Ectodermal cell (in vitro differentiated cells): ENCODE data around the gene PROSER1.
"Not testable (repeated sequence)": the region's sequence is repeated elsewhere in the genome, so short reads cannot be mapped to it uniquely, and the experiment has no call there.

ENCODE experiments used
- H3K27ac ChIP-seq: 2 replicates; pipeline ENCODE4 v1.7.0; 2013; ENCODE audit warnings: mild to moderate bottlenecking, low read depth, low read length; ENCODE audit not compliant: insufficient read depth, poor library complexity, severe bottlenecking
- H3K27me3 ChIP-seq: 2 replicates; pipeline ENCODE4 v1.7.0; 2013; ENCODE audit warnings: mild to moderate bottlenecking, low read length; ENCODE audit not compliant: insufficient read depth, control insufficient read depth, poor library complexity, severe bottlenecking
- H3K36me3 ChIP-seq: one replicate; pipeline ENCODE4 v1.7.0; 2013; ENCODE audit warnings: low read length; ENCODE audit not compliant: control insufficient read depth, insufficient read depth
- H3K4me1 ChIP-seq: one replicate; pipeline ENCODE4 v1.7.0; 2013; ENCODE audit warnings: low read length; ENCODE audit not compliant: control insufficient read depth, insufficient read depth
- H3K4me3 ChIP-seq: 2 replicates; pipeline ENCODE4 v1.7.0; 2013; ENCODE audit warnings: low read depth, low read length, control low read depth; ENCODE audit not compliant: insufficient read depth
- H3K9me3 ChIP-seq: 2 replicates; pipeline ENCODE4 v1.7.0; 2013; ENCODE audit warnings: mild to moderate bottlenecking, low read length, moderate library complexity; ENCODE audit not compliant: control insufficient read depth
- WGBS, 2 experiments: methylation state at CpG; one replicate each; pipeline ENCODE4 v1.1.7; 2013; ENCODE audit warnings: missing lambda C conversion rate in 2 of 2; 5-methylcytosine and 5-hydroxymethylcytosine counted together

Gene PROSER1

DNA sequence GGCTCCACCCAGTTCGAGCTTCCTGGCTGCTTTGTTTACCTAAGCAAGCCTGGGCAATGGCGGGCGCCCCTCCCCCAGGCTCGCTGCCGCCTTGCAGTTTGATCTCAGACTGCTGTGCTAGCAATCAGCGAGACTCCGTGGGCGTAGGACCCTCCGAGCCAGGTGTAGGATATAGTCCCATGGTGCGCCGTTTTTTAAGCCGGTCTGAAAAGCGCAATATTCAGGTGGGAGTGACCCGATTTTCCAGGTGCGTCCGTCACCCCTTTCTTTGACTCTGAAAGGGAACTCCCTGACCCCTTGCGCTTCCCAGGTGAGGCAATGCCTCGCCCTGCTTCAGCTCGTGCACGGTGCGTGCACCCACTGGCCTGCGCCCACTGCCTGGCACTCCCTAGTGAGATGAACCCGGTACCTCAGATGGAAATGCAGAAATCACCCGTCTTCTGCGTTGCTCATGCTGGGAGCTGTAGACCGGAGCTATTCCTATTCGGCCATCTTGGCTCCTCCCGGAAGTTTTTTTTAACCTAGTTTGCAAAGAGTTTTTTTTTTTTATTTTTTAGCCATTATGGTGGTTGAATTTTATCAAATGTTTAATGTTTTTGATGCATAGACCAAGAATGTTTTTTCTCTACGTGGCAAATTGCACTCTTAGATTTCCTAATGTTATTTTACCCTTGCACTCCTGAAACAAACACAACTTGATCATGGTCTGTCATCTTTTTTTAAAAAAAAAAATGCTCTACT, 31.3 kb downstream of the PROSER1 start:
- 79 to 86% methylated on average over 24 to 28 of the region's 29 CpGs for WGBS, 2 experiments
- H3K27ac ChIP-seq, H3K27me3 ChIP-seq, H3K4me1 ChIP-seq, H3K9me3 ChIP-seq, H3K4me3 ChIP-seq: not testable (repeated sequence)
- peaks cover 14% of the 10 kb centered on the region for H3K36me3 ChIP-seq

DNA sequence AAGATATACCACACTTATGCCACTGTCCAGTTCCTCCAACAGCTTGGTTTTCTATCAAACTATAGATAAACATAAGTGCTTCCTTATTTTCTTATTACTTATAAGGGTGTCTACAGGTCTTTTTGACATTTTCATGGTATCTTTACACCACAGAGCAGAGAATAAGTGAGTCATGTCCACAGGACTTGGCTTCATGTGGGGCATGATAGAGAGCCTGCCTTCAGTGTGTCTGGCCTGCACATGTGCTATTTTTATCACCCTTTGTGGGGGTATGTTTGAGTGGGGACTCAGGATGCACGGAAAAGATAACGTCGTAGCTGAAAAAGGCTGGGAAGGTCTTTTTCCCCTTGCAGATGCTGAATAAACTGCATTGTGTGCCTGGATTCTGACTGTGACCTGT, 39.1 kb downstream of the PROSER1 start:
- Histone ChIP-seq H3K27me3 (no peaks in the 10 kb centered on the region), H3K9me3 (no peaks in the 10 kb centered on the region), H3K4me3 (no peak overlapping the region), H3K4me1 (no peaks in the 10 kb centered on the region), H3K36me3 (no peaks in the 10 kb centered on the region), H3K27ac (no peak overlapping the region)
- 97 to 99% methylated on average over 3 of the region's 3 CpGs for WGBS, 2 experiments

DNA sequence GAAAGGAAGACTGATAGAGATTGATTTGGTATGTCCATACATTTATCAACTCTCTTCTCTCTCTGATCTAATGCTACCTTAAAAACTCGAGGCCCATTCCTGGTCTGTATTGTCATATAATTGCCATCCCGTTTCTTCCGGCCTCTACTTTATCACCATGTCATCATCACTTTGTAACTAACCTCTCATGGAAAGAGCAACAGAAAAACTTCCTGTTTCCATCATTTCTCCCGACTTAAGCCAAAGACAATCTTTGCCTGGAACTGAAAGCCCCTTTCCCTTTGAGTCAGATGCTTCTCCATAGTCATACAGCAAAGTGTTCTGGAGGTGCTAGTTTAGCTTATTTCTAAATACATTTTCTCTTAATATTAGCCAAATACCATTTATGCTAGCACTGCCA, 44.5 kb downstream of the PROSER1 start:
- no peaks in the 10 kb centered on the region for H3K36me3 ChIP-seq
- H3K27ac ChIP-seq = no peak overlapping the region
- H3K4me1 ChIP-seq = peaks cover 9% of the 10 kb centered on the region
- no peak overlapping the region for H3K4me3 ChIP-seq
- WGBS, 2 experiments = 91 to 93% methylated on average over 4 of the region's 4 CpGs
- no peaks in the 10 kb centered on the region for H3K9me3 ChIP-seq
- no peaks in the 10 kb centered on the region for H3K27me3 ChIP-seq

DNA sequence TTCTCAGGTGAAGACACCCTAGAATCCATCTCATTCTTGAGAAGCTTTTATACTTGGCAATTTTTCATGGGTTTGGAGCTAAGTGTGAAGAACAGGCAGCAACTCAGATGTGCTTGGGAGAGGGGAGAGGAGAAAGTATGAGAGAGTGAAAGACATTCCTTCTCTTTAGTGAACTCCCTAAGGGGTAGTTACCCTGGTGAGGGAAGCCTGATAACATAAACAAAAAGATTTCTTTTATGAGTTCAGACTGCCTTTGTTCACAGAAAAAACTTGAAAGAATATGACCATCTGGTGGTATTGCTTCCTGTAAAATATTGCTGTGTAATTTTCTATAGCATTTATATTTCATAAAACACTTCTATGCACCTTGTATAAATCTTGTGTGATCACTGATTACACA, 47.2 kb downstream of the PROSER1 start, which contains the start of gene STOML3:
STOML3 (minus strand) TSS at position 139 of the 400 bp plus-strand sequence; CDS start at position 29, 110 bp downstream.
- peaks cover 9% of the 10 kb centered on the region for H3K4me1 ChIP-seq
- no peaks in the 10 kb centered on the region for H3K27me3 ChIP-seq
- peak within 1 kb of the TSS; percentile 77 for H3K27ac ChIP-seq
- no peak within 1 kb of the TSS for H3K4me3 ChIP-seq
- H3K9me3 ChIP-seq = no peaks in the 10 kb centered on the region
- no peaks in the 10 kb centered on the region for H3K36me3 ChIP-seq

DNA sequence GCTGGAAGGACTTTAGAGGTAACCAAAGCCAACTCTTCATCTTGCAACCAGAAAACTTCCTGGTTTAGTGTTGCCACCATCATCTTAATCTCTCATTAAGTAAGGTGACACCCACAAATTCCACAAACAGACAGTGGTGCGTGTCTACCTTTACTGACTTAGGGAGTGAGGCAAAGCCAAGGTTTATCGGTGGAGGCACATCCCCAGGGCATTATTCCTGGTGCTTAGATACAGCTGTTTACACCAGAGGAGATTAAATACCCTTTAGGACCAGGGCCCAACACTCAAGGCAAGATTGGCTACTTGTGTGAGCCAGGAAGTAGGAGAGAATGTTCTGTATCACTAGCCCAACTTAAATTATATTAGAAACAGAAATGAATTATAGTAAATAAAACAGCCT, 56.8 kb downstream of the PROSER1 start:
- Histone ChIP-seq H3K4me3 (no peak overlapping the region), H3K36me3 (no peaks in the 10 kb centered on the region), H3K27ac (no peak overlapping the region), H3K27me3 (no peaks in the 10 kb centered on the region), H3K9me3 (no peaks in the 10 kb centered on the region), H3K4me1 (peaks cover 16% of the 10 kb centered on the region)
- 79 to 81% methylated on average over 2 of the region's 2 CpGs for WGBS, 2 experiments

DNA sequence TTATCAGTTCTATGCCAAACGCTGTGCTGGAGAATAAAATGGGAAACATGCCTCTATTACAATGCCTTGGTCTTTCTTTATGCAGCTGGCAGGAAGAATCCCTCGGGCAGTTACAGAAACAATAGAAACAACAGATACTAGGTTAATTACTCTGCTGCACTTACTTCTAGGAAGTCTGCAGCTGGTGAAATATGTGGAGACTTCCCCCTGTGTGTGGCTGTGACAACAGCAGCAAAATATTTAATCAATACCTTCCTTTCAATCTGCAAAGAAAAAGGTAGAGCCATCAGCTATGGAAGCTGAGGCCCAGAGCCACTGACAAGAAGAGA, 57.2 kb downstream of the PROSER1 start:
- Histone ChIP-seq H3K4me1 (peaks cover 16% of the 10 kb centered on the region), H3K4me3 (no peak overlapping the region), H3K27me3 (no peaks in the 10 kb centered on the region), H3K36me3 (no peaks in the 10 kb centered on the region), H3K9me3 (no peaks in the 10 kb centered on the region), H3K27ac (peak overlapping the region; percentile 4)
- WGBS, 2 experiments = 11 to 35% methylated on average over 2 of the region's 2 CpGs

DNA sequence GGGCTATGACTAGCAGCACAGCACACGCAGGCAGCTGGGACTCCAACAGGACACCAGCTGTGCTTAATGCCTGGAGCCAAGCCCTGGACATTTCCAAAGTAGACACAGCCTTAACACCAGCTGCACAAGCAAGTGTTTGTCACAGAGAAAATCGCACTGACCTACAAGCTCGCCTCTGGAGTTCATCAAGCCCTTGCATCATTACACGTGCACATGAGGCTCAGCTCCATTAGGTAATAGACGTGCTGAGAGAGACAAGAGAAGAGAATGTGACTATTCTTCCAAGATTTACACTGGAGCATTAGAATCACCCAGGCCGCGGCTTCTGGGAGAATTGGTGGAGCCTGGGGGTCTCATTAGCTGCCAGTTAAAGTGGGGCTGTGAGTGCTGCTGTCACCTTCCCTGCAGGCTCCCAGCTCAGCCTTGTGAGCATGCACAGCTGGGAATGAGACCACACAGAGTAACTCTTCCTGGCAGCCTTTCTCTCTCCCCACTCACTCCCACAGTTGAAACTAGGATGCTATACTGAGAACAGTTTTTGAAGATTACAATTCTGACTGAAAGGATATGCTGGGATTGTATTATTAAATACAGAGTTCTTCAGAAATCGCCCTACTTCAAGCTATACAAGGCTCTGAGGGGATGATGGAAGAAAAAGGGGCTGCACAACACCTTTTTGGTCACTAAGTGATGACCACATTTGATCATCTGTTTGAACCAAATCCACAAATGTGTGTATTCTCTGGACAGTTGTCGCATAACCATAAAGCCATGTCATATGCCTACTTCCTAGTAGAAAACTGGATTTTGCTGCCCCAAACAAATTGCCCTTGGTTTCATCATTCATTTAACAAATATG, 57.8 kb downstream of the PROSER1 start:
- Histone ChIP-seq H3K36me3 (no peaks in the 10 kb centered on the region), H3K27me3 (no peaks in the 10 kb centered on the region), H3K27ac (peak overlapping the region; percentile 52), H3K4me1 (peaks cover 16% of the 10 kb centered on the region), H3K4me3 (no peak overlapping the region), H3K9me3 (no peaks in the 10 kb centered on the region)
- 37 to 42% methylated on average over 9 of the region's 9 CpGs for WGBS, 2 experiments

DNA sequence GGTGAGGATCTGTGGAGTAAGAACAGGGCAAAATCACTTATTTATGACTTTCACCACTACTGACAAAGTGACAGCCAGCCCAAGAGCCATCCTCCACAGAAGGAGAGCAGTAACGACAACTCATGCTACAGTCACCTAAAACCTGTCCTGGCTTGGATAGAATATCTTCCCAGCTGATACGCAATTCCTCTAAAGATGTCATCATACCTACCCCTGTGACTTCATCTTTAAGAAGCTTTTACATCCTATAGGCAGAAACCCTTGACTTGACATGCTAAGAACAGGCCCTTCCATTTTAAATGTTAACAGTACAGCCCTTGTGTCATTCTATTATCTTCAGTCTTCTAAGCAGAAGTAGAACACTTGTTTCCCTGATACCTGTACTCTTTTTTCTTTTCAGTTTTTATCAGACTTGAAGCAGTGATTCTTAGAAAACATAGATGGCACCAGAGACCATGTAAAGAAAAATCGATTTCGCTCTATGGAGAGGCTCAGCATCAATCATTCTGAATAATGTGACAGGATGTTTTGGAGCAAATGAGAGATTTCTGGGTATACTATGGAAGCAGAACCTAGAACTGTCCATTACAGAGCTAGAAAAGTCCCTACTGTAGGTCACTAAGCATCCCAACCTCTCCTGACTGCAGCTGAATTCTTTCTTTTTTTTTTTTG, 67.4 kb downstream of the PROSER1 start:
- no peaks in the 10 kb centered on the region for H3K9me3 ChIP-seq
- no peaks in the 10 kb centered on the region for H3K4me1 ChIP-seq
- no peaks in the 10 kb centered on the region for H3K36me3 ChIP-seq
- H3K27me3 ChIP-seq = no peaks in the 10 kb centered on the region
- WGBS, 2 experiments = 92 to 93% methylated on average over 4 of the region's 4 CpGs
- H3K4me3 ChIP-seq = no peak overlapping the region
- no peak overlapping the region for H3K27ac ChIP-seq

DNA sequence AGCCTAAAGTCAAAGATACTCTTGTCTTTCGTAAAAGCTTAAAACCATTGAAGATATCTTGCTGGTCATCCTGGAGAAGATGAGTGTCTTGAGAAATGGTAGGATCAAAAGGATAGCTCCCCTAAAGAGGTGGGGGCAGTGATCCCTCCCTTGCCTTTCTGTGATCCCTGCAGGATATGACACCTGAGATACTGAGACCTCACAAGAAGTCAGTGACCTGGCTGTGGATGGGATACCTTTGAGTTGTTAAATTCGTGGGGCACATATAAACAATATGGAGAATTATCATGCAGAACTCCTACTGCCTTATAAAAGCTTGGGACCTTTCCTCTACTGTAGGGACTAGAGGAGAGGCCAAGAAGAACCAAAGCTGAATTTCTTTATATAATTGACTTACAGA, 68.7 kb downstream of the PROSER1 start:
- Histone ChIP-seq H3K4me3 (no peak overlapping the region), H3K27me3 (no peaks in the 10 kb centered on the region), H3K27ac (no peak overlapping the region), H3K36me3 (no peaks in the 10 kb centered on the region), H3K4me1 (no peaks in the 10 kb centered on the region), H3K9me3 (no peaks in the 10 kb centered on the region)
- WGBS, 2 experiments = 76 to 89% methylated on average over 1 to 2 of the region's 2 CpGs

DNA sequence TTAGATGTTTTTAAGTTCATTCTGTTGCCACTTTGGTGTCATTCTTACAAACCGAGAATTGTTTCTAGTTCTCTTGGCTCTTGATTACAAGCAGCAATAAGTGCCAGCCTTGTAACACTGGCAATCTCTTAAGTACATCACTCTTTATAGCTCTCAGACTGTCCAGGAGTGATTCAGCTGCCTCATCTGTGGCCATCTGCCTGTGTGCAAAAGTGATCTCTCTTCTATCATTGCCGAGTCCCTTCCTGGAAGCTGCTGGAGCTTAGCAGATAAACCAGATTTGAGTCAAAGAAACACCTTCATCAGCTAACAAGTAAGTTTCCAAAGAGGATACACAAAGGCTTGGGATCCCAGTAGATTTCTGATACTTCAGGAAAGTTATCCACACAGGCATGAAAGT, 70.4 kb downstream of the PROSER1 start:
- Histone ChIP-seq H3K9me3 (no peaks in the 10 kb centered on the region), H3K4me1 (no peaks in the 10 kb centered on the region), H3K36me3 (no peaks in the 10 kb centered on the region), H3K4me3 (no peak overlapping the region), H3K27me3 (no peaks in the 10 kb centered on the region), H3K27ac (no peak overlapping the region)
- WGBS, 2 experiments = 91 to 95% methylated on average over 2 of the region's 2 CpGs
